ENCODE results near the gene PARP1.
"Not testable (repeated sequence)": the region's sequence is repeated elsewhere in the genome, so short reads cannot be mapped to it uniquely, and the experiment has no call there.

The PARP1 gene

DNA sequence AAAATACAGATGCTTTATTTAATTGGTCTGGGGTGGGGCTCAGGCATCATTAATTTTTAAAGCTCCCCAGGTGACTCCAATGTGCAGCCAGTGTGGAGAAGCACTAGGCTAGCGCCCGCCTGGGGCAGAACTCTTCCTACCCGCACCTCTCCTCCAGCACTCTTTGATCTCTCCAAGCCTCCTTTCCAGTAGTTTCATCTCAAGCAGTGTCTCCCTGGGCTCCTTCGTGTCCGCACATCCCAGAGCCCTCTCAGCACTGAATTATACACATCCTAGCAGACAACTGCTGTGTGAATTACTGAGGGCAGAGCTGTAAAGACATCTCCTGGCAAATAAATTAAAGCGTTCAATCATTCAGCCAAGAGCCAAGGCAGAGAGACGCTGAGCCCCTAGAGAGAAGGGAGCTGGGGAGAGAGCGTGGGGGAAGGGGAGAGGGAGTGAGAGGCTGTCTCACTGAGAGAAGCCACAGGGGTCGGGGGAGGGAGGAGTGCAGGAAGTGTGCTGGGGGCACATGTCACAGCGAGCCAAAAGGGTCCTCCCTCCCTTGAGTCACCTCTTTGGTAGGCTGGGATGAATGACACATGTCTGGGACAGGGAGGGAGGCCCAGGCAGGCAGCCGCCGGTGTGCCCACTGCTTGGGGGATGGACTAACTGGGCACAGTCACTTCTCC, 21.0 kb upstream of the PARP1 start:
- no peak for DNase-seq

DNA sequence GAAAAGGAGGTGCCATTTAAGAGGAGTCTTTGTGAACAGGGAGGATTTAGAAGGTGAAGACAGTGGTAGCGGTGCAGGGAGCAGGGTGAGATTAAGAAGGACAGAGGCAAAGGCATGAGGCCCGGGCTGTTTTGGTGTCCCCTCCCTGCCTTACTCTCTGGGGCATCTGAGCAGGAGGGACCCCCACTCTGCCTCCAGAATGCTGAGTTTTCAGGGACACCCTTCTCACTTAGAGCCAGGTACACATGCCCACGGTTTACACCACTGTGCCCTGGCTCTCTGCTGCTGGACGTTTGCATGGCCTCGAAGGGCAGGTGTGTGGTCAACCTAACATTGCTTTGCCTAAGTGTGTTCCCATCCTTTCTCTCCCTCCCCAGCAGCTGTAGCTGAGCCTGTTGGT, 20.5 kb upstream of the PARP1 start:
- DNase-seq = no peak

DNA sequence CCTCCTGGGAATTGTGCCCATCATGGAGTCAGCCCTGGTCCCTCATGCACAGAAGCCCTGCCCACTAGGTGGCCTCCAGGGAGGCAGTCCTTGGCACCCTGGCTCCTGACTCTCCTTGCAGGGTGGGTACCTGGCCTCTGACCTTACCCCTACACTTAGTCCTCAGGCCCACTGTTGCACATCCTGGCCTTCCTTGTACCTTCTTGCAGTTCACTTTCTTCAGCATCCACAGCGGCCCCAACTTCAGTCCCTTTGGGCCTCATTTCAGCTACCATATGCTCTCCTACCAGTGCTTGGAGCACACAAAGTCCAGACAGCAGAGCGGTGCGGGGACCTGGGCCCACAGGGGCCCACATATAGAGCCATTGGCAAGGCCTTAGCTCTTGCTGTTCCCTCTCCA, 19.2 kb upstream of the PARP1 start:
- no peak for DNase-seq

DNA sequence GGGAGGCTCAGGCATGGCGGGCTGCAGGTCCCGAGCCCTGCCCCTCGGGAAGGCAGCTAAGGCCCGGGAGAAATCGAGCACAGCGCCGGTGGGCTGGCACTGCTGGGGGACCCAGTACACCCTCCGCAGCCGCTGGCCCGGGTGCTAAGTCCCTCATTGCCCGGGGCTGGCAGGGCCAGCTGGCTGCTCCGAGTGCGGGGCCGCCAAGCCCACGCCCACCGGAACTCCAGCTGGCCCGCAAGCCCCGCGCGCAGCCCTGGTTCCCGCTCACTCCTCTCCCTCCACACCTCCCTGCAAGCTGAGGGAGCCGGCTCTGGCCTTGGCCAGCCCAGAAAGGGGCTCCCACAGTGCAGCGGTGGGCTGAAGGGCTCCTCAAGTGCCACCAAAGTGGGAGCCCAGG, 18.5 kb upstream of the PARP1 start:
- not testable (repeated sequence) for DNase-seq

DNA sequence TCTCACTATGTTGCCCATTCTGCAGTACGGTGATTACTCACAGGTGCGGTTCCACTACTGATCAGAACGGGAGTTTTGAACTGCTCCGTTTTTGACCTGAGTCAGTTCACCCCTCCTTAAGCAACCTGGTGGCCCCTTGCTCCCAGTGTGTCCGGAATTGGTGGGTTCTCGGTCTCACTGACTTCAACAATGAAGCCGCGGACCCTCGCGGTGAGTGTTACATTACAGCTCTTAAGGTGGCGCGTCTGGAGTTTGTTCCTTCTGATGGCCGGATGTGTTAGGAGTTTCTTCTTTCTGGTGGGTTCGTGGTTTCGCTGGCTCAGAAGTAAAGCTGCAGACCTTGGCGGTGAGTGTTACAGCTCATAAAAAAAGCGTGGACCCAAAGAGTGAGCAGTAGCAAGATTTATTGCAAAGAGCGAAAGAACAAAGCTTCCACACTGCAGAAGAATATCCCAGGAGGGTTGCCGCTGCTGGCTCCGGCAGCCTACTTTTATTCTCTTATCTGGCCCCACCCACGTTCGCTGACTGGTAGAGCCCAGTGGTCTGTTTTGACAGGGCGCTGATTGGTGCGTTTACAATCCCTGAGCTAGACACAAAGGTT, 17.6 kb upstream of the PARP1 start:
- no peak for DNase-seq

DNA sequence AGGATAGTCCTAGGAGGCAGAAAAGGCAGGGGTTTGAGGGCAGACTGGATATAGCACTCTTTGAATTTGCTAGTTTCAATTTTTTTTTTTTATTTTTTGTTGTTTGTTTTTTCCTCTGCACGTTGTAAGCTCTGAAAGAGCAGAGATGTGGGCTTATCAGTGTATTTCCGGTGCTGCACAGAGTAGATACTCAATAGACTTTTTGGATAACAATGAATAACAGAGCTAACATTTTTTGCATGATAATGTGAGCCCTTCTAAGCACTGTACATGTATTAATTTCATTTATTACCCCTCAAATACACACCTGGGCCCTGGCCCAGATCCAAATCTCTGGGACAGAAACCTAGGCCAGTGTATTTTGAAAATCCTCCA, 17.1 kb upstream of the PARP1 start:
- no peak for DNase-seq

DNA sequence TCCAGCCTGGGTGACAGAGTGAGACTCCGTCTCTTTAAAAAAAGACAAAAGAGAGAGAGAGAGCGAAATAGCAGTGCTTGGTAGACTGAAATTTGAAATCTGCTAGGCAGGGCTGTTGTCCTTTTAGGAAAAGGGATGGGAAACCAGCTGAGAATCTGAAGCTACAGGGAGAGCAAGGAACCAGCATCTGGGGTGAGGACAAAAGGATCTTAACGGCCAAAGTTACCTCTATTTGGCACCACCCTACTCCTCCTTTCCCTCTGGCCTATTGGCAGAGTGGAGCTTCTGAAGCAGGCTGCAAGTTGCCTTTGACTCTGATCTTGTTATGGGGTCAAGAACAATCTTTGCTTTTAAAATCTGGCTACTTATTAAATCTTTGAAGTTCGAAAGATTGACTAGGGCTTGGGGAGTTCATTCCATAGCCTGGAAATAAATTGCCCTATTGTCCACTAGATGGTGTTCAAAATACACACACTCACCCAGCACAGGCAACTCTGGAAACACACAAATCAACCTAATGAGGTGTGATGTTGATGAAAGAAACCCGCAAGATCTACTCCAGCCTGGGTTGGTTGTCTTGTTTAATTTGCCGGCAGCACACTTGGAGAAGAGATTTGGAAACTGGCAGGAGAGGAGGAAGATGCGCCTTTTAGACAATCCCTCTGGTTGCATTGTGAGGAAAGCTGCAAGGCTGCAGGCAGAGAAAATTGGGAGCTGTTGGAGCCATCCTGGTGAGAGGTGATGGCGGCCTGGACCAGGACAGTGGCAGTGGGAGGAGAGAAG, 16.5 kb upstream of the PARP1 start:
- DNase-seq = peak; percentile 45

DNA sequence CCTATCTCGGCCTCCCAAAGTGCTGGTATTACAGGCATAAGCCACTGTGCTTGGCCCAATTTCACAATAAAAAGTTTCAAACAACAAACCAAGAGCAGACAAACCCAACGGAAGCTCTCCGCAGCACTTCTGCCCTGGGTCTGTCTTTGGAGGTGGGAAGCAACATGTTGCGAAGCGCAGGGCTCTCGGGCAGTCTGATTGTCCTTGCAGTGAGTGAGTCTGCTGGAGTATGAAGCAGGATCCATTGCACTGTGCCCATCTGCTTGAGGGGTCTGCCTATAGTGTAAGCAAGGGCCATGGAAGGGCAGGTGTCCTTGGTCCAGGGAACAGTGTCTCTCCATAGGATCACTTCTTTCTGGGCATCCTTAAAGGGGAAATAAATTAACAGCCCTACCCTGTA, 14.6 kb upstream of the PARP1 start:
- no peak for DNase-seq

DNA sequence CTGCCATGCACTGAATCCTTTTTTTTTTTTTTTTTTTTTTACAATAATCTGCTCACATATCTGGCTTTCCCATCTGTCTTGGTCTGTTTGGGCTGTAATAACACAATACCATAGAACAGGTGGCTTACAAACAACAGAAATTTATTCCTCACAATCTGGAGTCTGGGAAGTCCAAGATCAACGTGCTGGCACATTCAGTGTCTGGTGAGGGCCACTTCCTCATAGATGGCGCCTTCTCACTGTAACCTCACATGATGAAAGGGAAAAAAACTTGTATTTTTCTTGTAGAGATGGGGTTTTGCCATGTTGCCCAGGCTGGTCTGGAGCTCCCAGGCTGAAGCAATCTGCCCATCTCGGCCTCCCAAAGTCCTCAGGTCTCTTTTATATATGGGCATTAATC, 13.0 kb upstream of the PARP1 start:
- no peak for DNase-seq

DNA sequence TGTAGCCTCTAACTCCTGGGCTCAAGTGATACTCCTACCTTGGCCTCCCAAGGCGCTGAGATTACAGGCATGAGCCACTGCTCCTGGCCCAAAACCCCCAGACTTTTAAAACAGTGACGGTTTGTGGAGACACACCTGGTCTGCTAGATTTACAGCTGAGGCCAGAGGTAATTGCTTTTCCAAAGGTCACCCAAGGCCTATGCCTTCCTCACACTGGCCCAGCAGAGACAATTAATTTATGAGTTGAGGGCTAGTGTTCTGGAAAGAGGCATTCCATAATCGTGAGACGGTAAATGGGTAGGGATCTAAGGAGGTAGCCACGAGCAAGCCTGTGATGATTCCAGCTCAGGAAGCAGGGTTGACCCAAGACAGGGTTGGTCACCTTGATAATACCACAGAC, 12.4 kb upstream of the PARP1 start:
- DNase-seq = no peak

DNA sequence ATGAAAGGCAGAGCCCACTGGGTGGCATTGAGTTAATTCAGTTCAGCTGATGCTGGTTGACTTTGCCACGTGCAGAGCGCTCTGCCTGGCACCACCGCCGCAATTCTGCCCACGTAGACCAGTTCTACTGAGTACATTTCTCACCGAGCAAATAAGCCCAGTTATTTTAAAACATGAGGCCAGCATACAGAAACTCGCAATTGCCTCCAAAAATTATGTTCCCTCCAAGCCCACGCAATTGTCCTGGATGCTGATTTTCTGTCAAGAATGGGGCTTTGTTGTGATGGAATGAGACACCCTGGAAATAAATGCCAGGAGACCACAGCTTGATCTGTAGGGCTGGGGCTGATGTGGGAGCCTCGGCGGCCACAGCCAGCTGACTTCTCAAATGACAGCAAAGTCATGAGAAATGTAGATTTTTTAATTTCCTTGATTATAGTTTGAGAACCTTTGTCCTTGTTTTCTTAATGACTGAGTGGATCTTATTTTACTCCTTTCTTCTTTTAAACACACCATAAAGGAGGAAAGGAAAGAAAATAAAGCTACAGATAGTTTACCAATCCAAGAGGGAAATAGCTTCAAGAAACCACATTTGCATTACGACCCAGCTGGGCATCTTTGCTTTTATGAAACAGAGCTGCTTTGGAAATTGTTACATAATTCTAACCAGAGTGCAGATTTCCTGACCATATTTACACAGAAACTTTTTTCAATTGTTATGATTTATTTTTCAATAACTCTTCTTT, 11.6 kb upstream of the PARP1 start:
- no peak for DNase-seq

DNA sequence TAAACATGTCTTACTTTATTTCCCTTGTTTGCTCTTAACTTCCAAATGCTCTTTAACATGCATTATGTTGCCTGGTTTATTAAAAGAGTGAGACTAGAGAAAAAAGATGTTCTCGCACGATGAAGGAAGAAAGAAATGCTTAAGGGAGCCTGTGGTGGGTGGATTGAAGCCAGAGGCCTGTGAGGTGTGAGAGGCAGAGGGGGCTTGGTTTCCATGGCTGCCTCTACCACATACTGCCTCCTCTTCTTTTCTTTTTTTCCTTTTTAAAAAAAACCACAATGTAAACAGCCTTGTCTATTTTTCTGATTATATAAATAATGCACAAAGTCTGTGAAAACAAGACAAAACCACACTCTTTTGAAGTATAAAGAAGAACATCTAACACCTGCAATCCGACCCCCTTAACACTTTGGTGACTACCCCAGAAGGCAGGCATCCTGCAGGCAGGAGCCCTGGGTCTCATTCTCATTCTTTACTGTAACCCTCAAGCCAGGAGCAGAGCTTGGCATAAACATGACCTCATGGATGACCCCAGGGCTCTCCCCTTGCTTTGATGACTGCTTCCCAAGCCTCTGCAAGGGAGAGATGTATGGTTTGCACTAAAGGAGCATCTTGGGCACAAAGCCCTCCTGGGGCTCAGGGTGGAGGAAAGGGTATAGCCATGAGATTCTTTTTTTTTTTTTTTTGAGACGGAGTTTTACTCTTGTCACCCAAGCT, 10.1 kb upstream of the PARP1 start:
- DNase-seq = no peak

DNA sequence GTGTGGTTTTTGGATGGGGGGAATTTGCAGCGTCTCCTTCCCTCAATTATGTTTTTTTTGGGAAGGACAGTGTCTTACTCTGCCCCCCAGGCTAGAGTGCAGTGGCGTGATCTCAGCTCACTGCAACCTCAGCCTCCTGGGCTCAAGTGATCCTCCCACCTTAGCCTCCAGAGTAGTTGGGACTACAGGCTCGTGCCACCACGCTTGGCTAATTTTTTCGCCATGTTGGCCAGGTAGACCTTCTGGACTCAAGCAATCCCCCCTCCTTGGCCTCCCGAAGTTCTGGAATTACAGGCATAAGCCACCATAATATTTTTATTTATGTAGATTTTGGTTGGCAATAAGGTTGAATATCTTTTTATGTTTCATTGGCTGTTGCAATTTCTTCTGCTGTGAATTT, 9.5 kb upstream of the PARP1 start:
- no peak for DNase-seq

DNA sequence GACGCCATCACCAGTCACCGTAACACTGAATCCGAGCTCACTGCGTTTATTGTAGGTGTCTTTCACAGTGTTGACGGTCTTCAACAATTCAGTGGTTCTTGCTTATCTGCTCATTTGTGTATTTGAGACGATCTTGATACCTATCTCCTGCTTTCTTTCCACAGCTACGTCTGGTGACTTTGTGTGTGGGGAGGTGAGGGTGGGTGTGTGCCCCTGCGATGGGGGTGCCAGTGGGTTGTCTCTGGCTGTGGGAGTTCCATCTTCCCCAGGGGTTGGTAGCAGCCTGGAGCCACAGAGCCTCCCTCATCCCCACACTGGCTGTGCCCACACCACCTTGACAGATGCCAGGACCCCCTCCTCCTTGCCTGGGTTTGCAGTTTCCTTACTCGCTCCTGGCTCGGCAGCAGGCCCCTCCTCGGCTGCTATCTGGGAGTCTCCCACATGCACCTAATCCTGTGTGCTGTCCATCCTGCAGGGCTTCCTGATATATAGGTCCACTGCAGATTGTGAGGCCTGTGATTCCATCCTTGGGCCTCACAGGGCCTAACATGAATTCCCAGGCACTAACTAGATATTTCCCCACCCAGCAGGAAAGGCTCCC, 6.3 kb upstream of the PARP1 start:
- DNase-seq = no peak

DNA sequence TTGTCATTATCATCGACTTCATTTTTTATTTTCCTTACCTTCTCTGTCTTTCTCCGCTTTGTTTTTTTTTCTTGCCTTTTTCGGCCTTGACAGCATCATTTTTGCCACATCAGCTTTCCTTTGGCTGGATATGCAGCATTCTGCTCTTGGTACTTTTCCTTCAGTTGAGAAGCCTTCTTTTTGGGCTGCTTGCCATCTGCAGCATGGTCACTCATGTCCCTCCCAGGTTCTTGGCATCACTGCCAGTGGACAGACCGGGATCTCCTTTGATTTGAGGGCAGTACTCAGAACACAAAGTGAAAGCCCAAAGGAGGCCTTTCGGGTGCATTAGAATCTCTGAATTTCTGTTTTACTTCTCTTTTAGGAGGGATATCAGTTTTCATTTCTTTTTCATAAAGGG, 3.7 kb upstream of the PARP1 start:
- no peak for DNase-seq

DNA sequence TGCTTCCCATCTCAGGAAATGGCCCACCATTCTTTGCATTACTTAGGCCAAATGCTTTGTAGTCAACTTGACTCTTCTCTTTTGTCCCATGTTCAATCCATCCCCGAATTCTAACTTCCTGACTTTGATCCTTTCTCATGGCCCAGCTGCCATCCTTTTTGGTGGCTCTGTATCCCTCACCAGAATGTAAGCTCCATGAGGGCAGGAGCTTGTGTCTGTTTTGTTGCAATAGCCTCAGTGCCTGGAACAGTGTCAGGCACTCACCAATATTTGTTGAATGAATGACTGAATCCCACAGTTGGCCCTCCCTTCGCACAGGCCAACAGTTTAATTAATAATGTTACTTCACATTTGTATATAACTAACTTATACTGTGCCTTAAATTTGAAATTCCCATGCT, 3.1 kb upstream of the PARP1 start:
- no peak for DNase-seq

DNA sequence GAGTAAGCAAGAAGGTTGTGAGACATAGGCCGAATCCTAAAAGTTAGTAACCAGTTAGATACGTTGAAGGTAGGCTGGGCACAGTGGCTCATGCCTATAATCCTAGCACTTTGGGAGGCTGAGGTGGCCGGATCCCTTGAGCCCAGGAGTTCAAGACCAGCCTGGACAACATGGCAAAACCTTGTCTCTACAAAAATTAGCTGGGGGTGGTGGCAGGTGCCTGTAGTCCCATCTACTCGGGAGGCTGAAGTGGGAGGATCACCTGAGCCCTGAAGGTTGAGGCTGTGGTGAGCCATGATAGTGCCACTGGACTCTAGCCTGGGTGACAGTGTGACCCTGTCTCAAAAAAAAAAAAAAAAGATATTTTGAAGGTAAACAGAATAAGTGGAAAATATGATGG, 1.5 kb upstream of the PARP1 start:
- DNase-seq = no peak

DNA sequence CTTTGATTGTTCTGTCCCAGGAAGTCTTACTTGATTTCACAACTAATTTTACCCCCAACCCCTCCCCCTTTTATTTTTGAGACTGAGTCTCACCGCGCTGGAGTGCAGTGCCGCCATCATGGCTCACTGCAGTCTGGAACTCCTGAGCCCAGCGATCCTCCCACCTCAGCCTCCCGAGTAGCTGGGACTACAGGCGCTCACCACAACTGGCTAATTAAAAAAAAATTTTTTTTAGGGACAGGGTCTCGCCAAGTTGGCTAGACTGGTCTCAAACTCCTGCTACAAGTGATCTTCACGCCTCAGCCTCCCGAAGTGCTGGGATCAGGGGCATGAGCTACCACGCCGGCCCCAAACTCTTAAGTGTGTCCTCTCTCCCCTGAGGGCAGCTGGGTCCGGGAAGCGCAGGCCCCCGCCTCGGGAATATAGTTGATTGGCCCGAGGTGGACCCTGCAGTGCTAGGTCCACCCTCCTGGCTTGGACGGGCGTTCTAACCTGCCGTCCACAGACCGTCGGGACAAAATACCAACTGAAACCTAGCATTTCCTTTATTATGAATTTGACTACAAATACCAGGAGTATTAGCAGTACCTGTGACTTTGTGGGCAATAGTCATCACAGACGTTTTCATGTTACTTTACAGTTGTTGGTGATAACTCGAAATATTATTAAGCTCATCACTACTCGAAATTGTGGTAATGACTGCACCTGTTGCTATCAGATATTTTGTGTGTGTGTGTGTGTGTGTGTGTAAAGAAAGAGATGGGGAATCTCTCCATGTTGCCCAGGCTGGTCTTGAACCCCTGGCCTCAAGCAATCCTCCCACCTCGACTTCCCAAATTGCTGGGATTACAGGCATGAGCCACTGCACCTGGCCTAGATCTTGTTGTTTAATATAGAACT, 642 bp upstream of the PARP1 start:
- no peak for DNase-seq

DNA sequence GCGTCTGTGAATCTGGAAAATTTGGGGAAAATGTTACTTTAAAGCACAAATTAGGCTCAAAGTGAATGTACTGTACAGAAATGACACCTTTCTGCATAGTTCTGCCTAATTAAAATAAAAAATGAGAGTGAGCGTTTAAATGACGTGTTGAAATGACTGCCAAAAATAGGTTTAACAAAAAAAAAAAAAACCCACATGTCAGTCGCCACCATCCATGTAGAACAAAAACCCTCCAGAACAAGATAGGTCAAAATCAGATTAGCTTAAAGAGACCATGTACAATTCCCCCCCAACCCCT, 745 bp downstream of the PARP1 start:
- DNase-seq = no peak

DNA sequence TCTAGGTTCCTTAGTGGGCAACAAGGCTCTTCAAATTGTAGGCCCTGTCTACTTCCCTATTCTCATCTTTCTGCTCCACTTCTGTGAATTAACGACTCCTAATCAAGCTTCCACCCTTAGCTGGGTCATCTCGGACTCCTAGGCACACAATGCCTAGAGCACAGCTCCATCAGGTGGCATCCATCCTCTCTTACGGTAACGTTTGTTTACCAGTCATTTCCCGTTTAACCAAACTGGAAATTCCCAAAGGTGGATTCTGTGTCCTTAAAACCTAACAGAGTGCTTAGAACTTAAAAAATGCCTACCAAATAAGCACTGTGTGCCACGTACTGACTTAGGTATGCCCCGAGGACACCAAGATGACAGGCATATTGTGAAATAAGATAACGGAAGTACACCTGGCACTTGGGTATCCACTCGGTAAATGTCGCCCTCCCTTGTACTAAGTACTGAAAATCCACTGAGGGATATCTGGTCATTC, 1.5 kb downstream of the PARP1 start:
- no peak for DNase-seq

DNA sequence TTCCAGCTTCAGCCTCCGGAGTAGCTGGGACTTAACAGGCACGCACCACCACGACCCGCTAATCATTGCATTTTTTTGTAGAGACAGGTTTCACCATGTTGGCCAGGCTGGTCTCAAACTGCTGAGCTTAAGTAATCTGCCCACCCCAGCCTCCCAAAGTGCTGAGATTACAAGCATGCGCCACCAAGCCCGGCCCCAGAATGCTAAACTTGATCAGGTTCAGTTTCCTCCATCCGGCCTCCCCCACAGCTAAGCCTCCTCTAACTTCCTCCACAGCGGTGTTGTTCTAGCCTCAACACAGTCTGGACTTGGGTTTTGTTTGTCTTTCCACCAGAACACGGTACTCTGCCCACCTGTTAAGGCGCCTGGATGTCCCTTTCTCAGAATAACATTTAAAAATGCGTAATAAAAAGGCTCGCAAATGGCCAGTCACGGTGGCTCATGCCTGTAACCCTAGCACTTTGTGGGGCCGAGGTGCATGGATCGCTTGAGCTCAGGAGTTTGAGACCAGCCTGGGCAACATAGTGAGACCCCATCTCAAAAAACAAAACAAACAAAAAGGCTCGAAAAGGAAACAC, 2.4 kb downstream of the PARP1 start:
- DNase-seq = no peak

All from NCI-H510A (cell line).